Activated CD8-positive, alpha-beta memory T cell treated with anti-CD3 and anti-CD28 coated beads, Interleukin-2, amount 50 U/mL, for 24 hours (primary cell): ENCODE data around the gene LYRM1.
"Not testable (repeated sequence)": the region's sequence is repeated elsewhere in the genome, so short reads cannot be mapped to it uniquely, and the experiment has no call there.

Source experiments
- DNase-seq: peaks from one replicate; pipeline ENCODE4 v3.0.0-alpha.2; 2020; ENCODE audit errors: extremely low read depth

The LYRM1 gene

DNA sequence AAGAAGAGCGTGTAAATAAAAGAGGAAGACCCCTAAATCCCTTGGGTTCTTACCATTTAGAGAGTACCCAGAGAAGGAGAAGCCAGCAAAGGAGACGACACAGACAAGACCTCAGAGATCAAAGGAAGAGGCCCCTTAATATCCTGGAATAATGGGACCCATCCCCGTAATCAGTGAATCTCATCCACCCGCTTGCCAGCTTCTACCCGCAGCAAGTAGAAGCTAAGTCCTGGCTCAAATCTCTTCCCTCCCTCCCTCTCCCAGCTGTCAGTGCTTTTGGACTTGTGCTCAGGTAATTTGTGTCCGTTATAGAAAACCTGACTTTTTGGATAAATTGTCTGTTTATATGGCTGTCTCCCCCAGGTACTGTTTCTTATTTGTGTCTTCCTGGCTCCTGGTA lies 1.9 kb downstream of the LYRM1 start:
- DNase-seq = no peak

DNA sequence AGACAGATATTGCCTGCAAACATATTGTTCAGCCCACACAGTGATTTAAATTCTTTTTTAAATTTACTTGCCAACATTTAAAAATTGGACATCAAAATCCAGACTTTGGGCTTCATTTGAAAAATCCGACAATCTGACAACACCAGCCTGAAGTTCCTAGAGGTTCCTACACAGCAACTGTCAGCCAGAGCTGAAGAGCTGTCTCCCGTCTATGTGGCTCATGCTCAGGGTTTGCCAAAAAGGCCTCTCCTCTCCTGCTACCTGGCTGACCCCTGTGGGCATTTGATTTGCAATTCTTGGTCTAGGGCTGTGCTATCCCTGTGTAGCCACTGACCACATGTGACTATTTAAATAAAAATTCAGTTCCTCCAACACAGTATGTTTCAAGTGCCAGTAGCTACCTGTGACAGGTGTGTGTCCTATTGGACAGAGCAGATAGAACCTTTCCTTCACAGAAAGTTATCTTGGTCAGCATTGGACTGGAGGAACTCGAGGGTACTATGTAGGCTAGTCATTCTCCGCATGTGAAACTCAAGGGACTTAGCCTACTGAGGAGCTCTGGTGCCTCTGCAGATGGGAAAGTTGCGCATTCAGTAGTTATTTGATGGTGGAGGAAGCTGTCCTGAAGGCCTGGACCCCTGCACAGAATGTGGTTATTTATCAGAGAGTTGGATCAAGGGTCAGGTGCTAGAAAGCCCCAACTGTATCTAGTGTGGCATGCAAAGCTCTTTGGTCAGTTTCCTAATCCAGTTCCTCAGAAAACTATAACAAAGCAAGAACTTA lies 2.7 kb downstream of the LYRM1 start:
- no peak for DNase-seq

DNA sequence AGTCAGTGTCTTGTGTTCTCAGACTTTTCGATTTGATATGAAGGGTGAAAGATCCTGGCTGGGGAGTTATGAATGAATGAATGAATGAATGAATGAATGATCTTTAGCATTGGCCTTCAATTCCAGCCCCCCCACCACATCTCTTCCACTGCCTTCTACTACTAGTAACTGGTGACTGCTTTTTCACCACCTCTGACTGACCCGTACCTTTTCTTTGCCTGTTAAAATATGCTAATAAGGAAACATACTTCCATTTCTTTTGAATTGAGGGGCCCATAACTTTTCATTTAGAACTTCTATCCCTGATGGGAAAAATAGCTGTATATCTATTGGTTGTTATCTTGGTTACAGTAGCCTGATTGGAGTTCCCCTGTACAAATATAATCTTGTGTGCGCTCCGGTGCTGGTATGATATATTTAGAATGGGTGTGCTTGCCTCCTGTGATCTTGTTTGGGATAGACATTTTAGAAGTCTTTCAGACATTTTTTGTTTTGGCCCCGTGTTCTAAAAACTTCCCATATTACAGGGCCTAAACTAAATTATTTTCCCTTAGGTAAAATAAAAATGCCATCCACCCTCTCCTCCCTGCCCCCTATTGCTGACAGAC lies 3.4 kb downstream of the LYRM1 start:
- no peak for DNase-seq

DNA sequence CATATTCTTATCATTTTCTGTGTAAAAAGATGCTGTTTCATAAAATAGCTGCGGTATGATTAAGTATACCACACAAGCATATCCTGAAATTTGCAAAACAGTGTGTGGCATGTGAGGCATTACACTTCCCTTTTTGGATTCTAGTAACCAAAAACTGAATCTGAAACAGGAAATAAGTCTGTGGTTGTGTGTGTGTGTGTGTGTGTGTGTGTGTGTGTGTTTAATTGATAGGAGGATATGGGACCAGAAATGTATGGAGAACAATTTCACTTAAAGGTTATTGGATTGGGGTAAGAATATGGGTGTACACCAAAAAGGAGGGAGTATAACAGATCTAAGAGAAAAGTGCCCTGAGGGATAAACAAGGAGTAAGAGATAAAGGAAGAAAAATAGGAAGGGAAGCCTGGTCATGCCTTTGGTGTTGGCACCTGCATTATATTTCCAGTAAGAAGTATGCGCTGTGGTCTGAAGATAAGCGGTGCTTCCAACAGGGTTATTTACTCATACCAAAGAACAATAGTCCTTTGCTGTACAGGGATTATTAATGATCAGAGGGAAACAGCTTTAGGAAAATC lies 4.0 kb downstream of the LYRM1 start:
- no peak for DNase-seq

DNA sequence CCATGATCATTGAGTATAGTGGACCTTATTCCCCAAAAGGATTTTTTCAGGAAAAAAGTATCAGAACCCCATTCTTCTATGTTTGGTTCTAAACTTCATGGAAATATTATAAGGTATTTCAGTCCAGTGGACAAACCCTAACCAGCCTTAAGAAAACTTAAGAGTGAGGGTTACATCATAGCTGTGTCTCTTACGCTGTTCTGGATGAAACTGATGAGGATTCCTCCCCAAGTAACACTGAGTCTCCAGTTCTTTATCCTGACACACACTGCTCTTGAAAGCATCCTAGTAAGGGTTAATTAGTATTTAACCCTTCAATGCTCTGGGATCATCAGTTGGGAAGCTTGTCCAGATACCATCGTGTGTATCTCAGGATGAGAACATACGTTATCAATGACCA lies 5.0 kb downstream of the LYRM1 start:
- DNase-seq = no peak

DNA sequence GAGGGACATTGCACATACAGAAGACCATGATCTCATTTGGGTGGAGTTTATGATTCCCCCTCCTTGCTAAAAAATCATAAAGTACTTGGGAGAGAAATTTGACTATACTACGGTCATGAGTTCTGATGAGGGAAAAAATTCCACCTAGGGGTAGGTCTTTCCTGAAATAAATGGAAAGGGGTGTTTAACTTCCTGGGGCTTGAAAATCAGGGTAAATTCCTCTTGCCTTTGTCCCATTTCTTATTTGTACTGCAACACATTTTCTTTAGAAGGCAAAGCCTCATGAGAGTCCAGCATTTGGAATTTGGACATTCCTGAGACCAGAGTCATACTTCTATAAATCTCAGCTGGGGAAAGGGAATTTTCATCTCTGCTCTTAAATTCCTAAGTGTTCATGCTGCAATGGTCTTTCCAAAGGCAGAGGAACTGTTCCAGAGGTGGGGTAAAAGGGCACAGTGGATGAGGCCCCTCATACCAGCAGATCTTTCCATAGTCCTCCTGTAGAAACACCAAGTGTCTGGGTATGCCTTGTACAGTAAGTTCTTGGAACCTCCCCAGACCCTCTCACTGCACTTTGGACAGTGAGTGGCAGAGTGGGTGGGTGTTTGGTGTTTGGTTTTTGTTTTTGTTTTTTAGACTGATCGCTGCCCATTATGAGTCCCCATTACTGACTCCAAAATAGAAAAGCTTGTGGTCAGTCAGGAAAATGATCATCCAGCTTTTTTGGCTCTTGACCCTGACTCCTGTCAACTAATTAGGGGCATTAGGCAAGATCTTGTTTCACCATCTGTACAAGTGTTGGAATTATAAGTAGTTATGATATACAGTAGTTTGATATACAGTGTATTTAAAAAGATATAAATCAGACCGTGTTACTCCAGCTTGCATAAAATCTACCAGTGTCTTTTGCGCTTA lies 6.0 kb downstream of the LYRM1 start:
- no peak for DNase-seq

DNA sequence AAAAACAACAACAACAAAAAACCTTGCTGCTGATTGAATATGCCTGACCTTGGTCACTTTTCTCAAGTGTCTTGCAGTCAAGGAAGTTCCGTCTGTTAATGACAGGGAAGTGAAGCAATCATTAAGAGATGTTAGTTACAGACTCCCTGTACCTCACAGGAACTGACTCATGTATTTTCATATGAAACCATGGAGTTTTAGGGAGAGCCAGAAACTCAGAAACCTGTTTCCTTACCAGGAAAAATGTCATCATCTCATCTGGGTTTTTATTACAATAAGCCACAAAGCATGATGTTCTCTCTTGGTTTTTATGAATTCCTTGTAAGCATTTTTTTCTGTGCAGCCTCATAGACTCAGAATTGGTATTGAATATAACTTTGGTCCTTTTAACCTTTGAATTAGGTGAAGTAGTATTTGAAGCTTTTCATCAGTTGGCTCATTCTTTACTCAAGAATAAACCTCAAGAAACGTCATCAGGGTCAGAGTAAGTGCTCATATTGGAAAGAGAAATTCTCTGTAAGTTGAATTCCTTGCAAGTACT lies 10.3 kb downstream of the LYRM1 start:
- DNase-seq = no peak

DNA sequence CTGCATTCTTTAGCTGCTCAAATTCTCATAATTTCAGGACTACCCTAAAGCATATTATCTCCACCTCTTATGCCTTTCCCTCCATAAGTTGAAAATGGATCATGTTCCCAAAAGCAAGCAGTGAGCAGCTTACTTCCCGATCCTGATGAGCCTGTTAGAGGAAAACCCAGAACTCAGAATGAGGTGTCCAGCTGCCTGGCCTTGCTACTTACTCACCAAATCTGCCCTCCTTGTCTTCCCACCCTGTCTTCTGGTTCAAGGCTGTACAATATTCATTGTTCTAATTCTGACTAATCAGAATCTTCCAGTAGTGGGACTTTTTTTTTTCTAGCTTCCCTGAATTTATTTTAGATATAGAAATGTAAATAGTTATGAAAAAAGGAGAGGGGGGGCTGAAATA lies 10.8 kb downstream of the LYRM1 start:
- no peak for DNase-seq

DNA sequence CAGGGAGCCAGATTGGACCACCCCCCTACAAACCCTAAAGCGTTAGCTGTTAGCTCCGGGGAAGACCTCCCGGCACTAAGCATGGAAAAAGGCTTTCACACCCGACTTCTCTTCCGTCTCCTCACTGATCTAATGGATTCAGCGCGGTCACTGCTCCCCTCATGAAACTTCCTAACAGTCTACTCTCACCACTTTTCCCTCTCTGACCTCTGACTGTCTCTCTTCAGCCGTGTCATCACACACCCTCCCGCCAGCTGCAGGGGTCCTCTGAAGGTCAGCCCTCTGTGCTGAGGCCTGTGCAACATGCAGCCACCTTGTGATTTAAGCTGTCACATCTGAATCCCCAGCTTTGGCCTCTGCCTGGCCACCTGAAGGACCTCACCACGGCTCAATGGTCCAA lies 15.7 kb downstream of the LYRM1 start:
- DNase-seq = no peak

DNA sequence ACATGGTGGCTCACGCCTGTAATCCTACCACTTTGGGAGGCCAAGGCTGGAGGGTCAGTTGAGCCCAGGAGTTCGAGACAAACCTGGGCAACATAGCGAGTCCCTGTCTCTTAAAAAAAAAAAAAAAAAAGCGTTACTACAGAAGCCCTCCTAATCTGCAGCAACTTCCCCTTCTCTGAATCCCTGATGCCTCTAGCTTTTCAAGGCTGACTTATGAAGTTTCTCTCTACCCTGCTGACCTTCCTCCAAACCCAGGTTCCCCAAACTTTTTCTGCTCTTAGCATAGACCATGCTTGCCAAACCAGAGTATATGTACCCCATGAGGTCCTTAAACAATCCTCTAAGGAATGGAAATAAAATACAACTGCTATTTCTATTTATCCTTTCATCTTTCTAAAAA lies 16.4 kb downstream of the LYRM1 start:
- no peak for DNase-seq

DNA sequence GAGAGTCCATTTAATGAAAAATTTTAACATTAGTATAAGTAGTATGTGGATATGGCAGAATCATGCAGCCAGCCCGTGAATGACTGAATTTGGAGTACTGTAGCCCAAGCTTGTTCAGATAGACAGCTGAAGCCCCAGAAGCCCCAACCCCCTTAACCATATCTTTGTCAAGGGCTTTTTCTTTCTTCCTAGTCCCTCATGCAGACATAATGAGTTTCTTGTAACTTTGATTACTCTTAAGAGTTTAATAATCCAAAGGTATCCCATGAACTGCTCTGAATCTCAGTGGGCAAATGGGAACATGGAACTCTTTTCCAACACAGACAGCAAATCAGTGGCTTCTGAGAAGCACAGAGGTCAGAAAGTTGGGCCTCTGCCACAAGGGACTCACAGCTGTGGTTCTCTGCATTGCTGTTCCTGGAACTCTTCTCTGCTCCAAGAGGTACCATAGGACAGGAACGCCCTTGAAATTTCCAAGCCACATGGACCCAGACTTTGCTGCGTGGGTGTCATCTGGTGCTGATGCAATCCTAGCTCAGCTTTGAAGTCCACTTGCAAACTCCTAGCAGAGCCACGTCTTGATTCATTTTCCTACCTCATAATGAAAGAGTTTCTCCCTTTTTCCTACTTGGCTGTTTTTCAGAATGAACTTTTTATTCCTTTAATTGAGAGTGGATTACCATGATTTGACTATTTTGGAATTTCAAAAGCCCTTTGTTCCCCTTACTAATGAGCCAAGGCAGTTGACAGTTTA lies 18.1 kb downstream of the LYRM1 start:
- no peak for DNase-seq

DNA sequence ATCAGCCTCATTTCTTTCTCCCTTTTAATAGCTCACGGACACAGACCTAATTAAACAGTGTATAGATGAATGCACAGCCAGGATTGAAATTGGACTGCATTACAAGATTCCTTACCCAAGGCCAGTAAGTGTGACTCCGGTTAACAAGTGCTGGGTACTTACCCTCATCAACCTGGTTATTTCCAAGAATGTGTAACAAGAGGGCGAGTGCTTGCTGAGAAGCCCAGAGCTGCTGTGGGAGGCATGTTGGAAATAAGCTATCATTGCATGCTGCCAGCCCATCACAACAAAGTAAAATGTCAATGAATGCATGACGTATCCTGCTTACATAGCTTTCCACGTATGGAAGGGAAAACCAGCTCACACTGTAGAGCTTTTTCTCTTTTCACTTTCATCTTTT lies 19.5 kb downstream of the LYRM1 start:
- no peak for DNase-seq

DNA sequence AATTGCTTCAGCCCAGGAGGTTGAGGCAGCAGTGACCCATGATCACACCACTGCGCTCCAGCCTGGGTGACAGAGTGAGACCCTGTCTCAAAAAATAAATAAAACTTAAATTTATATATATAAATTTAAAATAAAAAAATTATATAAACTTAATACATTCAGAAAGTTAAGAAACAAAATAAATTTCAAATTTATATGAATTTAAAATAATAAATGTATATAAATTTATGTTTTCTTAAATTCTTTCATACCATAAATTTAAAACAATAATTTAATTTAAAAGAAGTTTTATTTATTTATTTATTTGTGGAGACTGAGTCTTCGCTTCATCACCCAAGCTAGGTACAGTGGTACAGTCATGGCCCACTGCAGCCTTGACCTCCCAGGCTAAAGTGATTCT lies 20.2 kb downstream of the LYRM1 start:
- DNase-seq = no peak

DNA sequence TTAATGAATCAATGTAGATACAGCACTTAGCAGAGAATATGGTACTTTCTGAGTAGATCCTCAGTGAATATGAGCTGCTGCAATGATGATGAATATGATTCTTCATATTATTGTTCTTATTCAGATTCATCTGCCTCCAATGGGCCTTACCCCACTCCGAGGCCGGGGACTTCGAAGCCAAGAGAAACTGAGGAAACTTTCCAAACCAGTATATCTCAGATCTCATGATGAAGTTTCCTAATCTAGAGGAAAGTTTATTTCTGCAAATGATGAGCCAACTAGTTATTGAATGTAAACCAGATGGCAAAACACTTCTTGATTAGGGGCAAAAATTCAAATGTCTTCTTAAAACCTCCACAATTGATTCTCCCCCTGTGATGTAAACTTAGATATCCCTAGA lies 23.3 kb downstream of the LYRM1 start:
- DNase-seq = no peak

DNA sequence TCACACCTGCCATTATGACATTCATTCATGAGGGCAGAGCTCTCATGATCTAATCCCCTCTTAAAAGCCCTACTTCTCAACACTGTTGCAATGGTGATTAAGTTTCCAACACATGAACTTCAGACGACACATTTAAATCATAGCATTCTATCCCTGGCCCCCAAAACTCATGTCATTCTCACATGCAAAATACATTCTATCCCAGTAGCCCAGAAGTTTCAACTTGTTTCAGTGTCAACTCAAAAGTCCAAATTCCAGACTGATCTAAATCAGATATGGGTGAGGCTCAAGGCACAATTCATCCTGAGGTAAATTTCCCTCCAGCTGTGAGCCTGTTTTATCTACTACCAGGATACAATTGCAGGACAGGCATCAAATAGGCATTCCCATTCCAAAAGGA lies 25.2 kb downstream of the LYRM1 start:
- DNase-seq = no peak

DNA sequence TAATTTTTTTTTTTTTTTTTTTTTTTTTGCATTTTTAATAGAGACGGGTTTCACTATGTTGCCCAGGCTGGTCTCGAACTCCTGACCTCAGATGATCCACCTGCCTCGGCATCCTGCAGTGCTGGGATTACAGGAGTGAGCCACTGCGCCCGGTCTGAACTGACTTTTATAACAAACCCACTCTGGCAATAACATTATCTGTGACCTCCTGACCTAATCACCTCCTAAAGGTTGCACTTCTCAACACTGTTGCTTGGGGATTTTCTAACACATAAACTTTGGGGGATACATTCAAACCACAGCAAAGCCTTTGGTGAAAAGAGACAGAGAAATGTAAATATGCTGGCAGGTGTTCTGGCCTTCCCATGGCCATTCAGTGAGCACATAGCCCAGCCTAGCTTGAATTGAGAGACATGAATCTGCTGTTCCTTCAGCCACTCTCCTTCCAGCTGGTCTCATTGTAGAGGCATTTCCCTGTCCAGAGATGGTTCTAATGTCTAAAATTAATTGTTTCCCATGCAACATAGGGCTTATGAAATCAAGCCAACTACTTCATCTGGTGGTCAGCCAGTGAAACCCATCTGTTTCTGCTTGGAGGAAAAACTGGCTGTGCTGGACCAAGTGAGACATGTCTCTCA lies 28.3 kb downstream of the LYRM1 start:
- DNase-seq = no peak

DNA sequence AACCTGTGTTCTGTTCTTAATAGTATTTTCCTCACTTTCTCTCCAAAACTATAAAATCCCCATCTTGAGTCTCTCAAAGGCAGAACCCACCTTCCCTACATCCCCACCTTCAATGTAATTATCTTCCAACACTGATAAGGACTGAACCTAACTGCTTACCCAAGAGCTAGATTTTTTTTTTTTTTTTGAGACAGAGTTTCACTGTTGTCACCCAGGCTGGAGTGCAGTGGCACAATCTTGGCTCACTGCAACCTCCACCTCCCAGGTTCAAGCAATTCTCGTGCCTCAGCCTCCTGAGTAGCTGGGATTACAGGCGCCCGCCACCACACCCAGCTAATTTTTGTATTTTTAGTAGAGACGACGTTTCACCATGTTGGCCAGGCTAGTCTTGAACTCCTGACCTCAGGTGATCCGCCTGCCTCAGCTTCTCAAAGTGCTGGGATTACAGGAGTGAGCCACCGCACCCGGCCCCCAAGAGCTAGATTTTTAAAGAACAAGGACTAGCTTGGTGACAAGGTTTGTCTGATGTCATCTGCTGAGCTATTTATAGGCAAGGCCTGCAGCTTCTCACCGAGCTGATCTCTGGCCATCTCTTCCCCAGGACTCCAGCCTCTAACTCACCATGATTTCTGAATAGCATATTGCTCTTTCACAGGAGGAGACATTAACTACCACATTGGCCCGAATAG lies 29.2 kb downstream of the LYRM1 start:
- not testable (repeated sequence) for DNase-seq

DNA sequence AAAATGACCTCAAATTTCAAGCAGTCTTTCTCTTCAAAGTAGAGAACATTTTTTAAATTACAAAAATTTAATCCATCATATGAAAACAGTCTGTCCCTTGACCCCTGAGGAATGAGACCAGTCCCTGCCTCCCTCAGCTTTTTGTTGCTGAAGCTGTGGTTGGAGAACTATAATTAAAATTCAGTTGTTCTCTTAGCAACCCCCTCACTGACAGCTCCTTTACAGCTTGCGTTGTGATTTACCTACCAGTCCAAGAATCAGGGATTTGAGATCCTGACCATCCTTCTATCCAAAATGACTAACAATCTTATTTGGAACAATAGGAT lies 29.8 kb downstream of the LYRM1 start:
- DNase-seq = no peak

DNA sequence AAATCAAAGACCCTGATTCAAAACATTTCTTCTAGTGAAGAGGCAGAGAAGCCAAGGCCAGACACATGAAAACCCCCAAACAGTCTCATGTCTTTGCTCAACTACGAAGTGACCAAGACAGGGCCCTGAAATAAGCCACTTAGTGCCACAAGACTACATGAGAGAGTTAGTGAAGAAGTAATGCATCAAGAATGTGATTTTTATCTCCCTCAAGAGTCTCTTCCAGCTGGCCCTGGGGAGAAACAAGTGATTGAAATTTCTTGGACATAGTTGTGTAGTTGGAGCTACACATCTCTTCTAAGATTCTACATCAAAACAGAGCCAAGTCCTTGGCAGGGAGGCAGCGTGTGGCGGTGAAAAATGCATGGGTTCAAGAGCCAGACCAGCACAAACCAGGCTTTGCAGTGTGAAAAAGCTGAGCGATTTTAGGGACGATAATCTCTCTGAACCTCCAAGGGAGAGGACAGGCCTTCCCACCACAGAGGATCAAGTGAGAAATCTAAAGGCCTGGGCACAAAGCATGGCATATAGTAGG lies 30.6 kb downstream of the LYRM1 start:
- no peak for DNase-seq

DNA sequence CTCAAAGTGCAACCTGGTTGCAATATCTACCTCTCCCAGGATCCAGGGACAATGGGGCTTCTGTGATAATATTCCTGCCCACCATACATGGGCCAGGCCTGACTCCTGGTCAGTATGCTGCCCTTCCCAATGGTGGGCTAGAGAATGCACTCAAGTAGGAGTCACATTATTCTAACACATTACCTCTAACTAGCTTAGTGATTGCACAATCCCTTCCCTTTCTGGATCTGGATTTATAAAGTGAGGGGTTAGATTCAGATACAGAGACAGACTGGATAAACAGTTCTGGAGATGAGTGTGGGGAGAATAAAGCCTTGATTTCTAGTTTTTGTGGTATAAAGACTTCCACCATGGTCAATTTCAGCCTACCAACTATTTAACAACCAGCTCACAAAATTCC lies 33.0 kb downstream of the LYRM1 start:
- no peak for DNase-seq
